SK-N-SH (cell line): Measurements from ENCODE around the gene HYAL1. TPM values are rescaled to one million over a fixed set of nuclear protein-coding genes. Genes with fewer than 3 reads are reported as not detected.

ENCODE experiments used
- CTCF ChIA-PET: fragments of 300-600, 350-600 bp; formaldehyde crosslinking; extraction: SDS; loops from one replicate; lab custom pipeline; 2021; lab: Yijun Ruan, JAX
- POLR2A ChIA-PET: fragments of 350-600 bp; sonication (Branson Sonifier 250); formaldehyde crosslinking; extraction: SDS; loops from one replicate; lab custom pipeline; 2020; ENCODE audit warnings: antibody characterized with exemption, inconsistent platforms; lab: Yijun Ruan, JAX
- DNase-seq: peaks from one replicate; pipeline ENCODE4 v3.0.0; 2012
- H2AFZ ChIP-seq: fragments of 200-600 bp; sonication (generic); 2 replicates; pipeline ENCODE4 v1.8.1; 2016; ENCODE audit warnings: antibody characterized with exemption, mild to moderate bottlenecking, low read depth
- H3F3A ChIP-seq: fragments of 200-600 bp; sonication (generic); replicated peaks from 2 replicates; pipeline ENCODE3; 2016; ENCODE audit warnings: antibody characterized with exemption, mild to moderate bottlenecking; ENCODE audit not compliant: insufficient read depth
- H3K27ac ChIP-seq, 2 experiments: fragments of 200-500 bp in 1 of 2; fragments of 200-600 bp in 1 of 2; sonication (Bioruptor generic) in 1 of 2; sonication (generic), shearing (Covaris generic) in 1 of 2; 2 replicates each; pipeline versions ENCODE4 v1.5.1 to v1.6.1; 2014 to 2016; ENCODE audit warnings: low read depth in 2 of 2, inconsistent platforms in 1 of 2, low read length in 1 of 2, mild to moderate bottlenecking in 1 of 2, mixed read lengths in 1 of 2
- H3K27me3 ChIP-seq: fragments of 200-600 bp; sonication (generic), shearing (Covaris generic); 2 replicates; pipeline ENCODE4 v1.6.1; 2016; ENCODE audit warnings: mixed run types; ENCODE audit not compliant: insufficient read depth
- H3K36me3 ChIP-seq, 2 experiments: fragments of 200-500 bp in 1 of 2; fragments of 200-600 bp in 1 of 2; sonication (Bioruptor generic) in 1 of 2; sonication (generic) in 1 of 2; replicated peaks in 1 of 2; 2 replicates each; pipeline versions ENCODE3 to v1.5.1; 2014 to 2016; ENCODE audit warnings: low read length in 1 of 2, mild to moderate bottlenecking in 1 of 2; ENCODE audit not compliant: insufficient read depth in 2 of 2, control insufficient read depth in 1 of 2
- H3K4me1 ChIP-seq, 2 experiments: fragments of 200-500 bp in 1 of 2; fragments of 200-600 bp in 1 of 2; sonication (Bioruptor generic) in 1 of 2; sonication (generic), shearing (Covaris generic) in 1 of 2; 2 replicates each; pipeline versions ENCODE4 v1.5.1 to v1.6.1; 2014 to 2016; ENCODE audit warnings: low read depth in 1 of 2, low read length in 1 of 2, mixed run types in 1 of 2; ENCODE audit not compliant: insufficient read depth in 2 of 2, control insufficient read depth in 1 of 2
- H3K4me2 ChIP-seq: fragments of 200-600 bp; sonication (generic), shearing (Covaris generic); 2 replicates; pipeline ENCODE4 v1.6.1; 2017; ENCODE audit warnings: mixed run types
- H3K4me3 ChIP-seq, 2 experiments: fragments of 200-500 bp in 1 of 2; fragments of 200-600 bp in 1 of 2; sonication (Bioruptor generic) in 1 of 2; sonication (generic), shearing (Covaris generic) in 1 of 2; 2 replicates each; pipeline versions ENCODE4 v1.5.1 to v1.8.1; 2014 to 2016; ENCODE audit warnings: low read depth in 2 of 2, inconsistent platforms in 1 of 2, low read length in 1 of 2, mild to moderate bottlenecking in 1 of 2, mixed read lengths in 1 of 2, moderate library complexity in 1 of 2
- H3K79me2 ChIP-seq: fragments of 200-600 bp; sonication (generic); 2 replicates; pipeline ENCODE4 v1.8.1; 2017; ENCODE audit warnings: mild to moderate bottlenecking; ENCODE audit not compliant: insufficient read depth
- H3K9ac ChIP-seq: fragments of 200-600 bp; sonication (generic); 2 replicates; pipeline ENCODE4 v1.6.1; 2017; ENCODE audit warnings: mixed run types
- H3K9me2 ChIP-seq: fragments of 200-600 bp; sonication (generic); 2 replicates; pipeline ENCODE4 v1.6.1; 2017; ENCODE audit warnings: mixed run types
- H3K9me3 ChIP-seq: fragments of 200-600 bp; sonication (generic); 2 replicates; pipeline ENCODE4 v1.6.1; 2017; ENCODE audit warnings: mixed run types, mild to moderate bottlenecking, moderate library complexity
- H4K20me1 ChIP-seq: fragments of 200-600 bp; sonication (generic); 2 replicates; pipeline ENCODE4 v1.6.1; 2017; ENCODE audit warnings: mild to moderate bottlenecking, mixed run types; ENCODE audit not compliant: insufficient read depth
- EP300 ChIP-seq, 2 experiments: IDR thresholded peaks; 2 replicates each; pipeline versions ENCODE4 v1.4.0 to v1.6.1; 2012; ENCODE audit warnings: borderline replicate concordance in 1 of 2, low read depth in 1 of 2, low read length in 1 of 2
- EZH2phosphoT487 ChIP-seq: fragments of 200-600 bp; sonication (generic); IDR thresholded peaks from 2 replicates; pipeline ENCODE4 v1.6.1; 2017; ENCODE audit warnings: low read depth, mixed run types, mild to moderate bottlenecking, antibody characterized with exemption, moderate library complexity, borderline replicate concordance
- FOSL2 ChIP-seq: IDR thresholded peaks from 2 replicates; pipeline ENCODE4 v1.4.0; 2012; ENCODE audit warnings: low read depth, mild to moderate bottlenecking, moderate library complexity, borderline replicate concordance
- FOXJ3 ChIP-seq: sonication (generic); formaldehyde crosslinking; IDR thresholded peaks from 2 replicates; pipeline ENCODE4 v1.5.1; 2020; ENCODE audit warnings: mild to moderate bottlenecking, missing genetic modification reagents
- FOXM1 ChIP-seq: IDR thresholded peaks from 2 replicates; pipeline ENCODE4 v1.4.0; 2012; ENCODE audit warnings: low read depth, mild to moderate bottlenecking
- GABPA ChIP-seq: IDR thresholded peaks from 2 replicates; pipeline ENCODE4 v1.4.0; 2012; ENCODE audit warnings: low read depth, mild to moderate bottlenecking
- GATA2 ChIP-seq: sonication (generic); formaldehyde crosslinking; IDR thresholded peaks from 2 replicates; pipeline ENCODE4 v1.5.0; 2020; ENCODE audit warnings: mild to moderate bottlenecking, missing genetic modification reagents
- MEF2A ChIP-seq: IDR thresholded peaks from 2 replicates; pipeline ENCODE4 v1.4.0; 2012; ENCODE audit warnings: low read depth, borderline replicate concordance
- MXI1 ChIP-seq: IDR thresholded peaks from 2 replicates; pipeline ENCODE4 v1.6.1; 2012; ENCODE audit warnings: mild to moderate bottlenecking, low read depth, low read length, improper control_type of control experiment
- NFIC ChIP-seq: IDR thresholded peaks from 2 replicates; pipeline ENCODE4 v1.4.0; 2012; ENCODE audit warnings: borderline replicate concordance
- NRF1 ChIP-seq: IDR thresholded peaks from 2 replicates; pipeline ENCODE4 v1.6.1; 2012; ENCODE audit warnings: low read depth, mild to moderate bottlenecking, low read length
- POLR2AphosphoS5 ChIP-seq: IDR thresholded peaks from 2 replicates; pipeline ENCODE4 v1.6.1; 2012; ENCODE audit warnings: low read depth, low read length
- RAD21 ChIP-seq: IDR thresholded peaks from 2 replicates; pipeline ENCODE4 v1.6.1; 2012; ENCODE audit warnings: mild to moderate bottlenecking, low read length
- RCOR1 ChIP-seq: fragments of 150-350 bp; IDR thresholded peaks from 2 replicates; pipeline ENCODE4 v1.6.1; 2017; ENCODE audit warnings: antibody characterized with exemption, low read length
- RFX5 ChIP-seq: IDR thresholded peaks from 2 replicates; pipeline ENCODE4 v1.6.1; 2012; ENCODE audit warnings: mild to moderate bottlenecking, improper control_type of control experiment, low read length
- SIN3A ChIP-seq: IDR thresholded peaks from 2 replicates; pipeline ENCODE4 v1.6.1; 2012; ENCODE audit warnings: low read depth, mild to moderate bottlenecking, low read length, moderate library complexity, borderline replicate concordance
- TAF1 ChIP-seq: IDR thresholded peaks from 2 replicates; pipeline ENCODE4 v1.6.1; 2012; ENCODE audit warnings: low read depth, mild to moderate bottlenecking, low read length, moderate library complexity, borderline replicate concordance
- TCF12 ChIP-seq: IDR thresholded peaks from 2 replicates; pipeline ENCODE4 v1.4.0; 2012
- USF1 ChIP-seq: IDR thresholded peaks from 2 replicates; pipeline ENCODE4 v1.4.0; 2012; ENCODE audit warnings: low read depth, borderline replicate concordance
- YY1 ChIP-seq: IDR thresholded peaks from 2 replicates; pipeline ENCODE4 v1.4.0; 2012; ENCODE audit warnings: low read depth, mild to moderate bottlenecking
- ZBTB33 ChIP-seq: IDR thresholded peaks from 2 replicates; pipeline ENCODE4 v1.4.0; 2012; ENCODE audit warnings: low read depth, borderline replicate concordance
- WGBS: methylation state at CpG from one replicate; pipeline ENCODE4 v1.1.6; 2017; ENCODE audit warnings: low lambda C conversion rate; 5-methylcytosine and 5-hydroxymethylcytosine counted together
- polyA plus RNA-seq, 3 experiments: library from polyadenylated mRNA; depleted of rRNA; stranded (reverse); fragments of >200 nt; gene quantifications; 2 replicates each; pipeline ENCODE4 v1.2.3, GENCODE V29; 2012
- TF ChIP-seq, protein P1 (sequence below): IDR thresholded peaks from 2 replicates; pipeline ENCODE4 v1.6.1; 2012; ENCODE audit warnings: mild to moderate bottlenecking, low read depth, low read length, moderate library complexity
- TF ChIP-seq, protein P2 (sequence below): fragments of 150-350 bp; IDR thresholded peaks from 2 replicates; pipeline ENCODE4 v1.6.1; 2016; ENCODE audit warnings: mild to moderate bottlenecking, low read depth, low read length
- TF ChIP-seq, protein P3 (sequence below): fragments of 150-350 bp; IDR thresholded peaks from 2 replicates; pipeline ENCODE4 v1.6.1; 2017; ENCODE audit warnings: antibody characterized with exemption, low read length, low read depth, borderline replicate concordance

Gene HYAL1
- polyA plus RNA-seq, 1 of the 3 experiments (the other 2 are of a cell fraction) = 0.30 TPM

DNA sequence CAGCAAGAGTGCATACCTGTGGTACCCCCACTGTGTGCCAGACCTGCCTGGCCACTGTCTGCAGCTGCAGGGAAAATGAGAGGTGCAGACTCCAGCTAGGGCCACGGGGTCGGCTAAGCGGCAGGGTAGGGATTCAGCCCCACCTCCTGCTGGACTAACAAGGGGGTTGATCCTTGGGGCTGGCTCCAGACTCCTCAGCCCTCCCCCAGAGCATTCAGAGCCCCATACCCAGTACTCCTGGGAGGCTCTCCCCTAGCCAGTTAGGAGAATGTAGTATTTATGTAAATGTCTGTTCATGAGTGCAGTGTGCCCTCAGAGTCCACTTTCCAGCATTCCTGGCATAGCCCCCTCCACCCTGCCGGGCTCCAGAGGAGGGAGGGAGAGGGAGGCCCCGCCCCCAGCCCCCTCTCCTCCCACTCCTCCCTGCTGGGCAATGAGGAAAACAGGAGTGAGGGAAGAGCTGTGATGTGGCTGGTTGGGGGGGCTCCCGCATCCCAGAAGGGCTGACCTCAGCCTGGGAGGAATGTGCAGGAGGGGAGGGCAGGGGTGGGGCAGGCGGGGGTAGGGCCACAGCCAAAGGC, 38.9 kb downstream of the HYAL1 start:
- DNase-seq = peak; percentile 83
- Histone ChIP-seq H4K20me1 (no peaks in the 10 kb centered on the region), H3K4me3 (no peak overlapping the region), H3K27me3 (no peaks in the 10 kb centered on the region), H3K27ac (peak overlapping the region; percentile 71 to 83), H3F3A (peaks cover 30% of the 10 kb centered on the region), H3K36me3 (peaks cover 0 to under 1% of the 10 kb centered on the region in 2 experiments), H3K4me2 (peak overlapping the region; percentile 78), H3K4me1 (peaks cover 30 to 40% of the 10 kb centered on the region in 2 experiments; a peak in 3 of 4 replicates), H3K79me2 (peaks cover 12% of the 10 kb centered on the region), H3K9me3 (no peaks in the 10 kb centered on the region), H3K9ac (peak overlapping the region; percentile 58; the same call in 1 of the 2 replicates), H2AFZ (no peak overlapping the region), H3K9me2 (no peaks in the 10 kb centered on the region)
- POLR2A ChIA-PET = interaction anchor here (0.6 to 1.0 kb wide), 4 partner anchors 25 to 347 kb away, joined by 3 to 4 read pairs (median 3); partner anchors contain the start of gene CISH
- CTCF ChIA-PET = interaction anchor here (0.7 to 6.6 kb wide), 15 partner anchors 8 to 142 kb away, joined by 3 to 49 read pairs (median 3); partner anchors contain the start of genes GNAT1 and HYAL2
- WGBS = 10% methylated on average over 3 of the region's 7 CpGs
- TF ChIP-seq GATA2 = no peak
- no peak for TF ChIP-seq RFX5
- no peak for TF ChIP-seq GABPA
- peak; percentile 23; the same call in 1 of the 2 replicates for TF ChIP-seq NFIC
- no peak for TF ChIP-seq MXI1
- peak; percentile 58; the same call in 1 of the 2 replicates for TF ChIP-seq SIN3A
- no peak for TF ChIP-seq RCOR1
- no peak; the same call in 1 of the 2 replicates for TF ChIP-seq YY1
- TF ChIP-seq RAD21 = no peak
- TF ChIP-seq FOXJ3 (CRISPR knock-in tag) = no peak
- peak; percentile 51 for TF ChIP-seq POLR2AphosphoS5
- TF ChIP-seq, protein P1, sequence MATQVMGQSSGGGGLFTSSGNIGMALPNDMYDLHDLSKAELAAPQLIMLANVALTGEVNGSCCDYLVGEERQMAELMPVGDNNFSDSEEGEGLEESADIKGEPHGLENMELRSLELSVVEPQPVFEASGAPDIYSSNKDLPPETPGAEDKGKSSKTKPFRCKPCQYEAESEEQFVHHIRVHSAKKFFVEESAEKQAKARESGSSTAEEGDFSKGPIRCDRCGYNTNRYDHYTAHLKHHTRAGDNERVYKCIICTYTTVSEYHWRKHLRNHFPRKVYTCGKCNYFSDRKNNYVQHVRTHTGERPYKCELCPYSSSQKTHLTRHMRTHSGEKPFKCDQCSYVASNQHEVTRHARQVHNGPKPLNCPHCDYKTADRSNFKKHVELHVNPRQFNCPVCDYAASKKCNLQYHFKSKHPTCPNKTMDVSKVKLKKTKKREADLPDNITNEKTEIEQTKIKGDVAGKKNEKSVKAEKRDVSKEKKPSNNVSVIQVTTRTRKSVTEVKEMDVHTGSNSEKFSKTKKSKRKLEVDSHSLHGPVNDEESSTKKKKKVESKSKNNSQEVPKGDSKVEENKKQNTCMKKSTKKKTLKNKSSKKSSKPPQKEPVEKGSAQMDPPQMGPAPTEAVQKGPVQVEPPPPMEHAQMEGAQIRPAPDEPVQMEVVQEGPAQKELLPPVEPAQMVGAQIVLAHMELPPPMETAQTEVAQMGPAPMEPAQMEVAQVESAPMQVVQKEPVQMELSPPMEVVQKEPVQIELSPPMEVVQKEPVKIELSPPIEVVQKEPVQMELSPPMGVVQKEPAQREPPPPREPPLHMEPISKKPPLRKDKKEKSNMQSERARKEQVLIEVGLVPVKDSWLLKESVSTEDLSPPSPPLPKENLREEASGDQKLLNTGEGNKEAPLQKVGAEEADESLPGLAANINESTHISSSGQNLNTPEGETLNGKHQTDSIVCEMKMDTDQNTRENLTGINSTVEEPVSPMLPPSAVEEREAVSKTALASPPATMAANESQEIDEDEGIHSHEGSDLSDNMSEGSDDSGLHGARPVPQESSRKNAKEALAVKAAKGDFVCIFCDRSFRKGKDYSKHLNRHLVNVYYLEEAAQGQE = no peak
- no peak for TF ChIP-seq NRF1
- peak; percentile 9 to 74; a peak in 1 of 4 replicates for TF ChIP-seq EP300 (IDR thresholded peaks at IDR 0.05; ENCODE audit: borderline replicate concordance in 1 of 2, low read depth in 1 of 2, low read length in 1 of 2)
- TF ChIP-seq, protein P2, sequence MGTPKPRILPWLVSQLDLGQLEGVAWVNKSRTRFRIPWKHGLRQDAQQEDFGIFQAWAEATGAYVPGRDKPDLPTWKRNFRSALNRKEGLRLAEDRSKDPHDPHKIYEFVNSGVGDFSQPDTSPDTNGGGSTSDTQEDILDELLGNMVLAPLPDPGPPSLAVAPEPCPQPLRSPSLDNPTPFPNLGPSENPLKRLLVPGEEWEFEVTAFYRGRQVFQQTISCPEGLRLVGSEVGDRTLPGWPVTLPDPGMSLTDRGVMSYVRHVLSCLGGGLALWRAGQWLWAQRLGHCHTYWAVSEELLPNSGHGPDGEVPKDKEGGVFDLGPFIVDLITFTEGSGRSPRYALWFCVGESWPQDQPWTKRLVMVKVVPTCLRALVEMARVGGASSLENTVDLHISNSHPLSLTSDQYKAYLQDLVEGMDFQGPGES = no peak
- peak; percentile 47; the same call in 1 of the 2 replicates for TF ChIP-seq ZBTB33
- TF ChIP-seq TAF1 = 0 out of 2 replicates have a peak, but pooled peaks have one; percentile 17
- TF ChIP-seq, protein P3, sequence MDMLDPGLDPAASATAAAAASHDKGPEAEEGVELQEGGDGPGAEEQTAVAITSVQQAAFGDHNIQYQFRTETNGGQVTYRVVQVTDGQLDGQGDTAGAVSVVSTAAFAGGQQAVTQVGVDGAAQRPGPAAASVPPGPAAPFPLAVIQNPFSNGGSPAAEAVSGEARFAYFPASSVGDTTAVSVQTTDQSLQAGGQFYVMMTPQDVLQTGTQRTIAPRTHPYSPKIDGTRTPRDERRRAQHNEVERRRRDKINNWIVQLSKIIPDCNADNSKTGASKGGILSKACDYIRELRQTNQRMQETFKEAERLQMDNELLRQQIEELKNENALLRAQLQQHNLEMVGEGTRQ = no peak
- peak; percentile 32; the same call in 1 of the 2 replicates for TF ChIP-seq FOSL2
- no peak for TF ChIP-seq USF1
- TF ChIP-seq TCF12 = peak; percentile 72
- no peak for TF ChIP-seq FOXM1
- no peak for TF ChIP-seq MEF2A
- no peak for TF ChIP-seq EZH2phosphoT487
